GM13976 (cell line): ENCODE data around the gene PACSIN2.

Experiments used
- DNase-seq: peaks from one replicate; pipeline ENCODE4 v3.0.0; 2012; ENCODE audit warnings: low spot score
- CTCF ChIP-seq: IDR thresholded peaks from 2 replicates; pipeline ENCODE4 v1.5.1; 2012; ENCODE audit warnings: borderline replicate concordance, mild to moderate bottlenecking; ENCODE audit not compliant: insufficient read depth; ENCODE audit errors: extremely low read depth, missing control alignments, control extremely low read depth
- in situ Hi-C: fragments of 300-500 bp; cut with MboI; formaldehyde crosslinking; loops from one replicate; pipeline ENCODE4 v1.12.0; 2022; ENCODE audit warnings: low sequenced_read_pairs, mixed read lengths, inconsistent platforms; ENCODE audit not compliant: unreplicated experiment

Gene PACSIN2

GRCh38 chr22:42930810-42931420 lies 84.0 kb downstream of the PACSIN2 start:
- in situ Hi-C loops: no loop called here
- TF ChIP-seq CTCF: no peak
- no peak for DNase-seq

GRCh38 chr22:42929838-42930155 lies 85.2 kb downstream of the PACSIN2 start:
- no peak for DNase-seq
- in situ Hi-C loops: no loop called here
- TF ChIP-seq CTCF: no peak

GRCh38 chr22:42928969-42929837 lies 85.7 kb downstream of the PACSIN2 start:
- DNase-seq: no peak
- in situ Hi-C loops: no loop called here

GRCh38 chr22:42927966-42928365 lies 87.0 kb downstream of the PACSIN2 start:
- no peak for DNase-seq
- TF ChIP-seq CTCF: no peak
- in situ Hi-C loops: no loop called here

More at GRCh38 chr22:42928969-42929837, 85.7 kb downstream of the PACSIN2 start:
- no peak for TF ChIP-seq CTCF

GRCh38 chr22:42926768-42927167 lies 88.2 kb downstream of the PACSIN2 start:
- DNase-seq: no peak
- TF ChIP-seq CTCF: no peak
- in situ Hi-C loops: no loop called here

GRCh38 chr22:42926104-42926503 lies 88.8 kb downstream of the PACSIN2 start:
- in situ Hi-C loops: no loop called here
- no peak for TF ChIP-seq CTCF
- no peak for DNase-seq
